Peyer's patch (tissue), 4 donors: ENCODE measurements around the gene PAK1IP1. TPM values are rescaled to one million over a fixed set of nuclear protein-coding genes. Genes with fewer than 3 reads are reported as not detected.
"Not testable (repeated sequence)": the region's sequence is repeated elsewhere in the genome, so short reads cannot be mapped to it uniquely, and the experiment has no call there.

ENCODE experiments used
- DNase-seq, 3 donors: peaks; one replicate each; pipeline ENCODE4 v3.0.0-alpha.2; 2017 to 2019
- H3K27ac ChIP-seq, 4 donors: fragments of 200-600 bp; sonication (generic); one replicate each; pipeline ENCODE4 v1.5.1; 2016 to 2019
- H3K27me3 ChIP-seq, 2 donors: fragments of 200-600 bp; sonication (generic); one replicate each; pipeline ENCODE4 v1.5.1; 2019
- H3K36me3 ChIP-seq, 3 donors: fragments of 200-600 bp; sonication (generic); one replicate each; pipeline ENCODE4 v1.5.1; 2016 to 2019
- H3K4me1 ChIP-seq, 4 donors: fragments of 200-600 bp; sonication (generic); one replicate each; pipeline ENCODE4 v1.5.1; 2016 to 2019
- H3K4me3 ChIP-seq, 4 donors: fragments of 200-600 bp; sonication (generic); 1 replicate in 3 of 4; 2 replicates in 1 of 4; pipeline ENCODE4 v1.5.1; 2016 to 2019; ENCODE audit warnings: mild to moderate bottlenecking in 1 of 4
- H3K9me3 ChIP-seq, 4 donors: fragments of 200-600 bp; sonication (generic); one replicate each; pipeline ENCODE4 v1.5.1; 2016 to 2019; ENCODE audit warnings: mild to moderate bottlenecking in 1 of 4
- POLR2A ChIP-seq, 2 donors: fragments of 450-650 bp; IDR thresholded peaks; one replicate each; pipeline ENCODE4 v1.5.1; 2017; ENCODE audit warnings: antibody characterized with exemption in 2 of 2, mild to moderate bottlenecking in 2 of 2, moderate library complexity in 2 of 2
- total RNA-seq, 4 donors: library from RNA; depleted of rRNA; stranded (reverse); fragments of >200 nt; gene quantifications; one replicate each; pipeline ENCODE4 v1.1.0, GENCODE V29; 2016
- TF ChIP-seq, protein P1 (sequence below), 6 experiments: fragments of 450-650 bp in 4 of 6; fragments of 200-600 bp in 2 of 6; sonication (generic) in 1 of 6; IDR thresholded peaks; one replicate each; pipeline ENCODE4 v1.5.1; 2017 to 2019; ENCODE audit warnings: antibody characterized with exemption in 6 of 6, mild to moderate bottlenecking in 3 of 6, moderate library complexity in 1 of 6

PAK1IP1 gene, protein sequence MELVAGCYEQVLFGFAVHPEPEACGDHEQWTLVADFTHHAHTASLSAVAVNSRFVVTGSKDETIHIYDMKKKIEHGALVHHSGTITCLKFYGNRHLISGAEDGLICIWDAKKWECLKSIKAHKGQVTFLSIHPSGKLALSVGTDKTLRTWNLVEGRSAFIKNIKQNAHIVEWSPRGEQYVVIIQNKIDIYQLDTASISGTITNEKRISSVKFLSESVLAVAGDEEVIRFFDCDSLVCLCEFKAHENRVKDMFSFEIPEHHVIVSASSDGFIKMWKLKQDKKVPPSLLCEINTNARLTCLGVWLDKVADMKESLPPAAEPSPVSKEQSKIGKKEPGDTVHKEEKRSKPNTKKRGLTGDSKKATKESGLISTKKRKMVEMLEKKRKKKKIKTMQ
- total RNA-seq, result 1 to 10 TPM; 3.3 to 6.8 (median 5.5) TPM

DNA sequence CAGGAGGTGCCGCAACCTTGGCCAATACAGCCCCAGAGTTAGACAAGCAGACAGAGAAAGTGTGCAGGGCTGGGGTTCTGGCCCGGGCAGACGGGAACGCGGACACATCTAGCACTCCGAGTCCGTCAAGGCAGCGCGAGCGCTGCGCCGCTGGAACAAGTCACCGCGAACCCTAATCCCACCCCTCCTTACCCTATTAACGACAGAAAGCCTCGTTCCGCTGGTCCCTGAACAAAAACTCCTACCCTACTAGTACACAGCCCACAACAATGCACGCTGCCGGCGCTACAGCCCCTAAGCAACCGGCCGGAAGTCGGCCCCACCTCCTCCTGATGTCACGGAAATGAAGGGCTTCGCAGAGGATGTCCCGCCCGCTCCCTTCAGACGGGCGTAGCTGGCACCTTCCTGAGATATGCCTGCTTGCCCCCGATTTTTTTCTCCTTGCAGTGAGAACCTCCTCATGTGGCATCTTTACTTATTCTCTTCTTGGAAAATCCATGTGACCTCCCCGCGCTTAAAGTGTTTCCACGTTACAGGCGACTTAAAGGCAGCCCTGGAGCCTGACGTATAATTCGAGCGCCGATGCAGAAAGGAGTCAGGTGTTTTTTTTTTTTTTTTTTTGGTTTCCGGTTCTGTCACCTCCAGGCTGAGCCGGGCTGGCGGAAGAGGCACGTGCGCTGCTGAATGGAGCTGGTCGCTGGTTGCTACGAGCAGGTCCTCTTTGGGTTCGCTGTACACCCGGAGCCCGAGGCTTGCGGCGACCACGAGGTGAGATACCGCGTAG, at the start of gene PAK1IP1, which contains the start of gene C6orf52:
Gene PAK1IP1 (plus strand): TSS at position 671 of the 784 bp plus-strand sequence. CDS start 14 bp downstream, at position 685.
Gene C6orf52 (minus strand): TSS at position 315 of the 784 bp plus-strand sequence. CDS start 7,066 bp downstream, outside the sequence.
- Histone ChIP-seq H3K9me3 (no peaks in the 10 kb centered on the region), H3K36me3 (peaks cover 0 to 14% (median 0%) of the 10 kb centered on the region in 3 donors), H3K4me3 (peak within 1 kb of the TSS; percentile 77 to 90 (median 86)), H3K4me1 (peaks cover 3 to 15% (median 8%) of the 10 kb centered on the region in 4 donors), H3K27me3 (no peaks in the 10 kb centered on the region), H3K27ac (peak within 1 kb of the TSS; percentile 87 to 98 (median 93))
- peak; percentile 93 to 97 (median 94) for DNase-seq
- TF ChIP-seq, protein P1, sequence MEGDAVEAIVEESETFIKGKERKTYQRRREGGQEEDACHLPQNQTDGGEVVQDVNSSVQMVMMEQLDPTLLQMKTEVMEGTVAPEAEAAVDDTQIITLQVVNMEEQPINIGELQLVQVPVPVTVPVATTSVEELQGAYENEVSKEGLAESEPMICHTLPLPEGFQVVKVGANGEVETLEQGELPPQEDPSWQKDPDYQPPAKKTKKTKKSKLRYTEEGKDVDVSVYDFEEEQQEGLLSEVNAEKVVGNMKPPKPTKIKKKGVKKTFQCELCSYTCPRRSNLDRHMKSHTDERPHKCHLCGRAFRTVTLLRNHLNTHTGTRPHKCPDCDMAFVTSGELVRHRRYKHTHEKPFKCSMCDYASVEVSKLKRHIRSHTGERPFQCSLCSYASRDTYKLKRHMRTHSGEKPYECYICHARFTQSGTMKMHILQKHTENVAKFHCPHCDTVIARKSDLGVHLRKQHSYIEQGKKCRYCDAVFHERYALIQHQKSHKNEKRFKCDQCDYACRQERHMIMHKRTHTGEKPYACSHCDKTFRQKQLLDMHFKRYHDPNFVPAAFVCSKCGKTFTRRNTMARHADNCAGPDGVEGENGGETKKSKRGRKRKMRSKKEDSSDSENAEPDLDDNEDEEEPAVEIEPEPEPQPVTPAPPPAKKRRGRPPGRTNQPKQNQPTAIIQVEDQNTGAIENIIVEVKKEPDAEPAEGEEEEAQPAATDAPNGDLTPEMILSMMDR (IDR thresholded peaks at IDR 0.05), result peak in 3 of 6 experiments; percentile 1 to 2 (median 2)
- peak; percentile 79 to 84 for TF ChIP-seq POLR2A (IDR thresholded peaks at IDR 0.05)

DNA sequence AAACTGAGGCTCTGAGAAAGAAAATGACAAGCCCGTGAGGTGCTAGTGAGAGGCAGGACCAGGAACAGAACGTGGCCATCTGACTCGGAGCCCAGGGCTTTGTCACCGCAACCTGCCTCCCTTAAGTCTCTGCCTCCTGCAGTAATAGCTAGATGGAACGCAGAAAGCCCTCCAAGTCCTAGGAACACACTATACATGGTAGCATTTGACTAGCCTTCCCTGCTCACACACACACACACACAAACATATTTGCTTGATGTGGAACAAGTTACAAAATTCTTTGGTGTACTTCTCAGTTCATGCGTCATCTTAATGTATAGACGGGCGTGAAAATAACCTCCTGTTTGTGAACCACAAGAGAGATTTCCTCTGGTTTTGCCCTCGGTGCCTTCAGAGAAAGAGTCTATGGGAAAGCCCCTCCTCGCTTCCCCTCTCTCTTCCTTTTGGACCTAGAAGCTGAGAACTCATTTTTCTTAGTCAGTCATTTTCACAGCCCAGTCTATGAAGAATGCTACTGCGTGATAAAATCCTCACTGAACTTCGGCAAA, 39.2 kb upstream of the PAK1IP1 start:
- Histone ChIP-seq H3K4me1 (no peaks in the 10 kb centered on the region), H3K27me3 (no peaks in the 10 kb centered on the region), H3K4me3 (no peak overlapping the region), H3K36me3 (no peaks in the 10 kb centered on the region), H3K27ac (no peak overlapping the region), H3K9me3 (no peaks in the 10 kb centered on the region)
- no peak for DNase-seq
- TF ChIP-seq, protein P1 (IDR thresholded peaks at IDR 0.05), result no peak
- no peak for TF ChIP-seq POLR2A (IDR thresholded peaks at IDR 0.05)

DNA sequence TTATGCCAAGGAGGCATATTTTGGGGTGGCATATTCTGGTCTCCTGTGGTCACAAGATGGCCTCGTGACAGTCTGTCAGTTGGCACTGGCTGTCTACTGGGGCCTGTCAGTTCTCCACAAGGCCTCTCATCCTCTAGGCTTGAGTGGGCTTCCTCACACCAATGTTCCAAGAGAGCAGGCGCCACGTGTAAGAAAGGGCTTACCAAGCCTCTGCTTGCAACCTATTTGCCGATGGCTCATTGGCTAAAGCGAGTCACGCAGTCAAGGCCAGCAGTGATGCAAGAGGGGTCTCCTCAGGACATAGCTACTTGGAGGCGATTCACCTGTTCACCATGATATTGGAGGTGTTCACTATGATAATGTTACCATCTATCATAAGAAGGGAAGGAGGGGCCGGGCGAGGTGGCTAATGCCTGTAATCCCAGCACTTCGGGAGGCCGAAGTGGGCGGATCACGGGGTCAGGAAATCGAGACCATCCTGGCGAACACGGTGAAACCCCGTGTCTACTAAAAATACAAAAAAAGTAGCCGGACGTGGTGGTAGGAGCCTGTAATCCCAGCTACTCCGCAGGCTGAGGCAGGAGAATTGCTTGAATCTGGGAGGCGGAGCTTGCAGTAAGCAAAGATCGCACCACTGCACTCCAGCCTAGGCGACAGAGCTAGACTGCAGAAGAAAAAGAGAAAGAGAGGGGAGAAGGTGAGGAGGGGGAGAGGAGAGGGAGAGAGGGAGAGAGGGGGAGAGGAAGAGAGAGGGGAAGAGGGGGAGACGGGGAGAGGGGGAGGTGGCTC, 35.7 kb upstream of the PAK1IP1 start:
- TF ChIP-seq POLR2A (IDR thresholded peaks at IDR 0.05), result no peak
- TF ChIP-seq, protein P1 (IDR thresholded peaks at IDR 0.05), result no peak
- H3K4me1 ChIP-seq, result no peaks in the 10 kb centered on the region
- no peaks in the 10 kb centered on the region for H3K9me3 ChIP-seq
- H3K36me3 ChIP-seq, result no peaks in the 10 kb centered on the region
- peak overlapping the region; percentile 22 to 32 (median 26) for H3K4me3 ChIP-seq
- no peak for DNase-seq
- no peaks in the 10 kb centered on the region for H3K27me3 ChIP-seq
- H3K27ac ChIP-seq, result no peak overlapping the region

DNA sequence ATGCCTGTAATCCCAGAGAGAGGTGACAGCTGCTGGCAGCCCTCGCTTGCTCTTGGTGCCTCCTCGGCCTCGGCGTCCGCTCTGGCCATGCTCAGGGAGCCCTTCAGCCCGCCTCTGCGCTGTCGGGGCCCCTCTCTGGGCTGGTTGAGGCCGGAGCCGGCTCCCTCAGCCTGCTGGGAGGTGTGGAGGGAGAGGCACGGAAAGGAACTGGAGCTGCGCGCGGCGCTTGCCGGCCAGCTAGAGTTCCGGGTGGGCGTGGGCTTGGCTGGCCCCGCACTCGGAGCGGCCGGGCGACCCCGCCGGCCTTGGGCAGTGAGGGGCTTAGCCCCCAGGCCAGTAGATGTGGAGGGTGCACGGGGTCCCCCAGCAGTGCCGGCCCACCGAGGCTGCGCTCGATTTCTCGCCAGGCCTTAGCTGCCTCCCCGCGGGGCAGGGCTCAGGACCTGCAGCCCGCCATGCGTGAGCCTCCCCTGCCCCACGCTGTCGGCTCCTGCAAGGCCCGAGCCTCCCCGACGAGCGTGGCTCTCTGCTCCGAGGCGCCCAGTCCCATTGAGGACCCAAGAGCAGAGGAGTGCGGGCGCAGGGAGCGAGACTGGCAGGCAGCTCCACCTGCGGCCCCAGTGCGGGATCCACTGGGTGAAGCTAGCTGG, 34.9 kb upstream of the PAK1IP1 start:
- TF ChIP-seq, protein P1 (IDR thresholded peaks at IDR 0.05), result no peak
- TF ChIP-seq POLR2A (IDR thresholded peaks at IDR 0.05), result no peak
- DNase-seq, result peak in 1 of 3 donors; percentile 37
- Histone ChIP-seq H3K9me3 (no peaks in the 10 kb centered on the region), H3K27ac (peak overlapping the region in 1 of 4 donors; percentile 25), H3K4me3 (peak overlapping the region; percentile 22 to 32 (median 26)), H3K27me3 (no peaks in the 10 kb centered on the region), H3K36me3 (no peaks in the 10 kb centered on the region), H3K4me1 (no peaks in the 10 kb centered on the region)

DNA sequence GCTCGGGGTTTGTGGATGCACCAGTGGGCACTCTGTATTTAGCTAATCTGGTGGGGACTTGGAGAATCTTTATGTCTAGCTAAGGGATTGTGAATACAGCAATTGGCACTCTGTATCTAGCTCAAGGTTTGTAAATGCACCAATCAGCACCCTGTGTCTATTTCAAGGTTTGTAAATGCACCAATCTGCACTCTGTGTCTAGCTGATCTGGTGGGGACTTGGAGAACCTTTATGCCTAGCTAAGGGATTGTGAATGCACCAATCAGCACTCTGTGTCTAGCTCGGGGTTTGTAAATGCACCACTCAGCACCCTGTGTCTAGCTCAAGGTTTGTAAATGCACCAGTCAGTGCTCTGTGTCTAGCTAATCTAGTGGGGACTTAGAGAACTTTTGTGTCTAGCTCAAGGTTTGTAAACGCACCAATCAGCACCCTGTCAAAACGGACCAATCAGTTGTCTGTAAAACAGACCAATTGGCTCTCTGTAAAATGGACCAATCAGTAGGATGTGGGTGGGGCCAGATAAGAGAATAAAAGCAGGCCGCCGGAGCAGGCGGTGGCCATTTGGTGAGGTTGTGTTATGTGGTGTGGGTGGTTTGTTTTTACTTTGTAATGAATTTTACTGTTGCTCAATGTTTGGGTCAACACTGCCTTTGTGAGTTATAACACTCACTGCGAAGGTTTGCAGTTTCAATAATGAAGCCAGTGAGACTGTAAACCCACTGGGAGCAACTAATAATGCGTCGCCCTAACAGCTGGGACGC, 34.2 kb upstream of the PAK1IP1 start:
- not testable (repeated sequence) for H3K4me1 ChIP-seq, H3K4me3 ChIP-seq, DNase-seq

More for the DNA sequence above, 34.2 kb upstream of the PAK1IP1 start:
- not testable (repeated sequence) for H3K27me3 ChIP-seq, H3K27ac ChIP-seq, H3K36me3 ChIP-seq, H3K9me3 ChIP-seq
